ENCODE results near the gene PFDN1. TPM values are rescaled to one million over a fixed set of nuclear protein-coding genes. Genes with fewer than 3 reads are reported as not detected.

PFDN1 gene
- total and polyA plus RNA-seq, 12 donors, result 49.1 to 194 (median 86.8) TPM

- H3K4me3 ChIP-seq, result no peak overlapping the region
- H3K4me1 ChIP-seq (replicated peaks in 1 of 2), result peaks cover 10 to 18% of the 10 kb centered on the region in 2 donors
- intact Hi-C loops (cut with DNase I), result no loop called here
- DNase-seq, result peak; percentile 80 to 95 (median 91)
- TF ChIP-seq POLR2A (IDR thresholded peaks at IDR 0.05), result no peak
- TF ChIP-seq CTCF (IDR thresholded peaks at IDR 0.05), result peak in 1 of 6 experiments; percentile 10
- WGBS, 4 donors, result 8 to 24% (median 17%) methylated on average over 8 of the region's 8 CpGs
- H3K27ac ChIP-seq, result peak overlapping the region; percentile 66 to 85 (median 71)
- H3K36me3 ChIP-seq (replicated peaks in 1 of 2), result no peaks in the 10 kb centered on the region
- no peaks in the 10 kb centered on the region for H3K27me3 ChIP-seq
- H3K9me3 ChIP-seq (replicated peaks in 1 of 3), result no peaks in the 10 kb centered on the region
Measured at GRCh38 chr5:140261403-140262171, 41.3 kb downstream of the PFDN1 start.

- Histone ChIP-seq H3K4me3 (no peak overlapping the region), H3K27me3 (no peaks in the 10 kb centered on the region), H3K4me1 (replicated peaks in 1 of 2) (peaks cover 10 to 18% of the 10 kb centered on the region in 2 donors), H3K27ac (peak overlapping the region in 2 of 5 donors; percentile 45 to 71), H3K36me3 (replicated peaks in 1 of 2) (no peaks in the 10 kb centered on the region), H3K9me3 (replicated peaks in 1 of 3) (no peaks in the 10 kb centered on the region)
- no peak for TF ChIP-seq CTCF (IDR thresholded peaks at IDR 0.05)
- TF ChIP-seq POLR2A (IDR thresholded peaks at IDR 0.05), result no peak
- 92 to 95% (median 94%) methylated on average over 2 of the region's 2 CpGs for WGBS, 4 donors
- intact Hi-C loops (cut with DNase I), result no loop called here
- DNase-seq, result no peak
Measured at GRCh38 chr5:140260089-140260656, 42.7 kb downstream of the PFDN1 start.

GRCh38 chr5:140259500-140259899 lies 43.4 kb downstream of the PFDN1 start:
- DNase-seq, result no peak
- H3K36me3 ChIP-seq (replicated peaks in 1 of 2), result no peaks in the 10 kb centered on the region
- peaks cover 10 to 18% of the 10 kb centered on the region in 2 donors for H3K4me1 ChIP-seq (replicated peaks in 1 of 2)
- no peaks in the 10 kb centered on the region for H3K9me3 ChIP-seq (replicated peaks in 1 of 3)
- H3K27me3 ChIP-seq, result no peaks in the 10 kb centered on the region
- H3K27ac ChIP-seq, result no peak overlapping the region
- H3K4me3 ChIP-seq, result no peak overlapping the region
- TF ChIP-seq CTCF (IDR thresholded peaks at IDR 0.05), result no peak
- no peak for TF ChIP-seq POLR2A (IDR thresholded peaks at IDR 0.05)
- intact Hi-C loops (cut with DNase I), result no loop called here
- 88 to 97% (median 94%) methylated on average over 2 of the region's 2 CpGs for WGBS, 4 donors

GRCh38 chr5:140258873-140259272 lies 44.0 kb downstream of the PFDN1 start:
- H3K36me3 ChIP-seq (replicated peaks in 1 of 2), result no peaks in the 10 kb centered on the region
- TF ChIP-seq CTCF (IDR thresholded peaks at IDR 0.05), result no peak
- no peak for TF ChIP-seq POLR2A (IDR thresholded peaks at IDR 0.05)
- intact Hi-C loops (cut with DNase I), result no loop called here
- DNase-seq, result no peak
- 93 to 96% (median 94%) methylated on average over 4 of the region's 4 CpGs for WGBS, 4 donors
- no peaks in the 10 kb centered on the region for H3K27me3 ChIP-seq
- no peak overlapping the region for H3K27ac ChIP-seq
- H3K4me1 ChIP-seq (replicated peaks in 1 of 2), result peaks cover 10 to 21% of the 10 kb centered on the region in 2 donors
- H3K9me3 ChIP-seq (replicated peaks in 1 of 3), result no peaks in the 10 kb centered on the region
- H3K4me3 ChIP-seq, result no peak overlapping the region

Data from adrenal gland (tissue), 12 donors.